GM18907 (cell line): ENCODE measurements around the gene CNOT10.

Source experiments
- ATAC-seq: cut with Tn5 transposase; IDR thresholded peaks from one replicate; pipeline ENCODE4 v1.9.1; 2021; ENCODE audit warnings: mild to moderate bottlenecking, moderate library complexity; ENCODE audit not compliant: unreplicated experiment

Gene CNOT10

GRCh38 chr3:32816439-32817256 lies 131.7 kb downstream of the CNOT10 start:
- ATAC-seq: no peak

GRCh38 chr3:32817257-32817557 lies 132.2 kb downstream of the CNOT10 start:
- ATAC-seq: no peak

DNA sequence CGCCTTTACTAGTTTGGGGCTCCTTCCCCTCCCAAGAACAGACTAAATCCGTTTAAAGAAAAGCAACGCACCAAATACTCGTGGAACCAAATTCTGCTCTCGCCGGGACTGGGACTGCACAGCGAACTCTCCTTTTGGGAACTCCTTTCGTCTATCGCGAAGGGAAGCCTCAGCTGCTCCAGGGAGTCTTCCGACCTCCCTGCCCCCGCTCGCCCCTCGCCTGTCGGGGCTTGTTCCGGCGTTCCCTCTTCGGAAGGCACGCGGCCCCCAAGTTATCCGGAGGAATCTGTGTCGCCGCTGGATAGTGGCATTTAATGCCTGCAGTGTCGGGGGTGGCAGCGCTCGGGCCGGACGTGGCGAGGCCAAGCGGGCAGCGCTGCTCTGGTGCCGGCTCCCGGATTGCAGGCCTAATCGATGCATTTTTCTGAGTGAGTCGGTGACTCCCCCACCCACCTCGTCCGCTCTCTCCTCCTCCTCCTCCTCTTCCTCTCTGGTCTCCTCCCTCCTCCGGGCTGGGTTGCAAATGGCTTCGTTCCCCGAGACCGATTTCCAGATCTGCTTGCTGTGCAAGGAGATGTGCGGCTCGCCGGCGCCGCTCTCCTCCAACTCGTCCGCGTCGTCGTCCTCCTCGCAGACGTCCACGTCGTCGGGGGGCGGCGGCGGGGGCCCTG lies 132.7 kb downstream of the CNOT10 start, which contains the start of gene TRIM71:
TSS of gene TRIM71 (plus strand) at position 440 of the 671 bp plus-strand sequence. CDS start at position 524, 84 bp downstream.
- ATAC-seq: no peak

- no peak for ATAC-seq
These were observed 133.4 kb downstream of the CNOT10 start for GRCh38 chr3:32818229-32818969.

GRCh38 chr3:32818970-32819511 lies 134.1 kb downstream of the CNOT10 start:
- no peak for ATAC-seq

DNA sequence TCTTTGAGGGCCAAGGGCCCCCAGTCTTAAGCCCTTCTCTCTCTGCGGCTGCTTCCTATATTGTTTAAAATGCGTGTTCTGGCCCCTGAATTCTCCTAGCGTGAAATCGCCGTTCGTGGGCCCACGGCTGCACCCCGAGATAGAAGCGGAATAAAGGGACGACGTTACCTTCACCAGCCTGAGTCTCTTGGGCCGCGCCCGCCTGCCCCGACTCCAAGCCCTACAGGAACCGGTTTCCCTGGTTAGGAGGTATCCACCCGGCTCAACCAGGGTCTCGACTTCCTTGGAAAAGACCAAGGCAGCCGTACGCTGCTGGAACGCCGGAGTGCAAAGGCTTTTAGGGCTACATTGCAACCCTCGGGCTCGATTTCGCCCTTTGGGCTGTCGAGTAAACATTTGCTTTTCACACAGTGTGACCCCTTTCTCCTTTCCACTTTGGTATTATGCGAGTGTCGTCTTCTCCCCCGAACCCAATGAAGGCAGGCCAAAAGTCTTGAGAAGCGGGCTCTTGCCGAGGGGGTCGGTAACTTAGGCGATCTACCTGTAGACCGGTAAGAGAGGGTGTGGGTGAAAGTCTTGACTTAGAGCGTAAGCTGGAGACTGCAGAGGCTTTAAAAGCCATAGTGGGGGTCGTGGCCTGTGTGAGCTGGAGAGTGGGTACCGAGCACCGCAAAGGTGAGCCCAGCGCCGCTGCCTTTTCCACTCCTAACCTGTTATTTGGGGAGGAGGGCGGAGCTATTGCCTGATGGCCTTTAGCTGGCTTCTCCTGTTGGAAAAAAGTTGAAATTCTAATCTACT lies 134.8 kb downstream of the CNOT10 start:
- ATAC-seq: no peak

GRCh38 chr3:32820430-32820829 lies 135.4 kb downstream of the CNOT10 start:
- no peak for ATAC-seq

GRCh38 chr3:32820971-32821685 lies 136.1 kb downstream of the CNOT10 start:
- ATAC-seq: no peak

GRCh38 chr3:32821686-32822296 lies 136.8 kb downstream of the CNOT10 start:
- no peak for ATAC-seq

- no peak for ATAC-seq
These were observed 137.9 kb downstream of the CNOT10 start for GRCh38 chr3:32822609-32823498.
